HepG2 (cell line): ENCODE data around the gene MARF1. TPM values are rescaled to one million over a fixed set of nuclear protein-coding genes. Genes with fewer than 3 reads are reported as not detected.

Experiments
- ATAC-seq: fragments of 200-7000 bp; cut with Tn5 transposase; 3 replicates; pipeline ENCODE4 v1.9.1; 2020; ENCODE audit warnings: mild to moderate bottlenecking, moderate library complexity
- BruUV-seq: library from RNA; stranded (reverse); fragments of 400-500 nt; replicated peaks from 2 replicates; lab custom pipeline; 2021; lab: Mats Ljungman, UMichigan
- CTCF ChIA-PET: fragments of 300-600 bp; formaldehyde crosslinking; extraction: SDS; loops from one replicate; lab custom pipeline; 2021; ENCODE audit warnings: low total read pairs, inconsistent platforms, low intra/inter-chr PET ratio; lab: Yijun Ruan, JAX
- POLR2A ChIA-PET: fragments of 350-600 bp; sonication (Branson Sonifier 250); formaldehyde crosslinking; loops from one replicate; lab custom pipeline; 2020; ENCODE audit warnings: antibody characterized with exemption, inconsistent platforms; lab: Yijun Ruan, JAX
- DNase-seq: peaks from one replicate; pipeline ENCODE4 v3.0.0-alpha.2; 2015; ENCODE audit warnings: low spot score
- FAIRE-seq: peaks from 3 replicates; lab custom pipeline; 2011; peaks lifted over from hg19 to GRCh38; lab: Jason Lieb, UNC
- H2AFZ ChIP-seq: one replicate; pipeline ENCODE4 v1.6.1; 2011; ENCODE audit warnings: low read length, inconsistent platforms
- H3K27ac ChIP-seq: fragments of 300-600 bp; 3 replicates; pipeline ENCODE4 v1.8.0; 2011; ENCODE audit warnings: mixed run types, mild to moderate bottlenecking, mixed read lengths, low read length, inconsistent platforms; ENCODE audit not compliant: insufficient read depth; ENCODE audit errors: extremely low read length
- H3K27me3 ChIP-seq, 2 experiments: fragments of 200-600 bp in 1 of 2; 2 replicates in 1 of 2; 3 replicates in 1 of 2; pipeline versions ENCODE4 v1.6.0 to v1.8.0; 2011; ENCODE audit warnings: low read length in 2 of 2, mild to moderate bottlenecking in 2 of 2, moderate library complexity in 2 of 2, inconsistent platforms in 1 of 2; ENCODE audit not compliant: insufficient read depth in 2 of 2, control insufficient read depth in 1 of 2
- H3K36me3 ChIP-seq, 2 experiments: fragments of 200-600 bp in 1 of 2; replicated peaks in 1 of 2; 2 replicates in 1 of 2; 3 replicates in 1 of 2; pipeline versions ENCODE4 v1.5.1 to v1.8.0; 2011; ENCODE audit warnings: low read length in 2 of 2, inconsistent platforms in 1 of 2; ENCODE audit not compliant: insufficient read depth in 2 of 2, control insufficient read depth in 1 of 2
- H3K4me1 ChIP-seq: 2 replicates; pipeline ENCODE4 v1.5.1; 2012; ENCODE audit warnings: low read length, inconsistent platforms; ENCODE audit not compliant: insufficient read depth
- H3K4me2 ChIP-seq: 2 replicates; pipeline ENCODE4 v1.6.0; 2011; ENCODE audit warnings: low read depth, low read length, inconsistent platforms
- H3K4me3 ChIP-seq, 3 experiments: fragments of 200-600 bp in 1 of 3; sonication (generic), shearing (Covaris generic) in 1 of 3; replicated peaks in 1 of 3; 2 replicates each; pipeline ENCODE4 v1.5.1; 2011 to 2016; ENCODE audit warnings: low read length in 3 of 3, inconsistent platforms in 2 of 3, low read depth in 2 of 3, mild to moderate bottlenecking in 2 of 3, control low read depth in 1 of 3, mixed read lengths in 1 of 3; ENCODE audit not compliant: insufficient read depth in 1 of 3
- H3K79me2 ChIP-seq: one replicate; pipeline ENCODE4 v1.6.1; 2011; ENCODE audit warnings: low read length, inconsistent platforms; ENCODE audit not compliant: insufficient read depth
- H3K9ac ChIP-seq: 2 replicates; pipeline ENCODE4 v1.6.0; 2011; ENCODE audit warnings: mild to moderate bottlenecking, low read depth, low read length, inconsistent platforms; ENCODE audit not compliant: insufficient read depth
- H3K9me3 ChIP-seq: 2 replicates; pipeline ENCODE4 v1.5.1; 2012; ENCODE audit warnings: mild to moderate bottlenecking, low read length
- H4K20me1 ChIP-seq: 2 replicates; pipeline ENCODE4 v1.6.0; 2011; ENCODE audit warnings: inconsistent platforms, mild to moderate bottlenecking, low read length, moderate library complexity; ENCODE audit not compliant: insufficient read depth
- ETV5 ChIP-seq: IDR thresholded peaks from 2 replicates; pipeline ENCODE4 v1.6.1; 2018; ENCODE audit warnings: missing biosample characterization, missing genetic modification reagents, inconsistent platforms, borderline replicate concordance
- FIP1L1 ChIP-seq: fragments of 200-400 bp; formaldehyde crosslinking; IDR thresholded peaks from 2 replicates; pipeline ENCODE4 v1.6.1; 2018; ENCODE audit warnings: low read depth, mild to moderate bottlenecking, low read length, moderate library complexity, borderline replicate concordance; ENCODE audit not compliant: insufficient read depth
- JDP2 ChIP-seq: sonication (generic); formaldehyde crosslinking; IDR thresholded peaks from 2 replicates; pipeline ENCODE4 v1.8.1; 2022; ENCODE audit warnings: missing genetic modification reagents, borderline replicate concordance
- KAT8 ChIP-seq: IDR thresholded peaks from 2 replicates; pipeline ENCODE4 v1.6.1; 2016; ENCODE audit warnings: missing genetic modification reagents, missing compliant biosample characterization
- MIER2 ChIP-seq: IDR thresholded peaks from 2 replicates; pipeline ENCODE4 v1.6.1; 2016; ENCODE audit warnings: missing biosample characterization, missing genetic modification reagents
- MIXL1 ChIP-seq: IDR thresholded peaks from 2 replicates; pipeline ENCODE4 v1.6.1; 2016
- NFIC ChIP-seq: IDR thresholded peaks from 2 replicates; pipeline ENCODE4 v1.6.1; 2012; ENCODE audit warnings: mild to moderate bottlenecking, low read length, inconsistent platforms
- NFRKB ChIP-seq: fragments of 450-650 bp; IDR thresholded peaks from 2 replicates; pipeline ENCODE4 v1.6.1; 2017
- RFXAP ChIP-seq: sonication (generic); formaldehyde crosslinking; IDR thresholded peaks from 2 replicates; pipeline ENCODE4 v1.4.0; 2020; ENCODE audit warnings: missing genetic modification reagents, borderline replicate concordance
- SOX5 ChIP-seq: IDR thresholded peaks from 2 replicates; pipeline ENCODE4 v1.6.1; 2016; ENCODE audit warnings: borderline replicate concordance
- SP1 ChIP-seq, 2 experiments: fragments of 450-650 bp in 1 of 2; sonication (generic) in 1 of 2; formaldehyde crosslinking in 1 of 2; IDR thresholded peaks; 2 replicates each; pipeline versions ENCODE4 v1.4.0 to v1.6.1; 2016 to 2020; ENCODE audit warnings: missing genetic modification reagents in 1 of 2
- SPEN ChIP-seq: sonication (generic); formaldehyde crosslinking; IDR thresholded peaks from 2 replicates; pipeline ENCODE4 v1.5.1; 2020; ENCODE audit warnings: low read depth, mild to moderate bottlenecking, missing genetic modification reagents
- ZBTB1 ChIP-seq: sonication (generic); formaldehyde crosslinking; IDR thresholded peaks from 2 replicates; pipeline ENCODE4 v1.4.0; 2020; ENCODE audit warnings: missing genetic modification reagents, borderline replicate concordance
- ZC3H13 ChIP-seq: sonication (generic); formaldehyde crosslinking; IDR thresholded peaks from 2 replicates; pipeline ENCODE4 v1.8.1; 2023; ENCODE audit warnings: mild to moderate bottlenecking, missing genetic modification reagents, moderate library complexity
- ZFP1 ChIP-seq: IDR thresholded peaks from 2 replicates; pipeline ENCODE4 v1.6.1; 2016
- ZFP36L1 ChIP-seq: sonication (generic); formaldehyde crosslinking; IDR thresholded peaks from 2 replicates; pipeline ENCODE4 v1.8.0; 2022; ENCODE audit warnings: mild to moderate bottlenecking, missing genetic modification reagents, moderate library complexity
- ZFYVE20 ChIP-seq: sonication (generic); formaldehyde crosslinking; IDR thresholded peaks from 2 replicates; pipeline ENCODE4 v1.8.0; 2023; ENCODE audit warnings: low read depth, mild to moderate bottlenecking, moderate library complexity, missing genetic modification reagents, borderline replicate concordance
- ZNF101 ChIP-seq: sonication (generic); formaldehyde crosslinking; IDR thresholded peaks from 2 replicates; pipeline ENCODE4 v1.4.0; 2020; ENCODE audit warnings: mild to moderate bottlenecking, low read depth, missing genetic modification reagents, borderline replicate concordance
- ZNF136 ChIP-seq: sonication (generic); formaldehyde crosslinking; IDR thresholded peaks from 2 replicates; pipeline ENCODE4 v1.8.1; 2022; ENCODE audit warnings: low read depth, mild to moderate bottlenecking, moderate library complexity, missing genetic modification reagents
- ZNF549 ChIP-seq: sonication (generic); formaldehyde crosslinking; IDR thresholded peaks from 2 replicates; pipeline ENCODE4 v1.5.0; 2020; ENCODE audit warnings: missing genetic modification reagents
- ZNF552 ChIP-seq: sonication (generic); formaldehyde crosslinking; IDR thresholded peaks from 2 replicates; pipeline ENCODE4 v1.9.0; 2022; ENCODE audit warnings: missing genetic modification reagents, mild to moderate bottlenecking, borderline replicate concordance
- ZNF569 ChIP-seq: sonication (generic); formaldehyde crosslinking; IDR thresholded peaks from 2 replicates; pipeline ENCODE4 v1.5.0; 2020; ENCODE audit warnings: mild to moderate bottlenecking, missing genetic modification reagents, moderate library complexity, borderline replicate concordance
- ZNF598 ChIP-seq: sonication (generic); formaldehyde crosslinking; IDR thresholded peaks from 2 replicates; pipeline ENCODE4 v1.5.1; 2020; ENCODE audit warnings: mild to moderate bottlenecking, missing genetic modification reagents, borderline replicate concordance
- ZNF777 ChIP-seq: sonication (generic); formaldehyde crosslinking; IDR thresholded peaks from 2 replicates; pipeline ENCODE4 v1.4.0; 2020; ENCODE audit warnings: missing genetic modification reagents
- WGBS: methylation state at CpG from one replicate; pipeline ENCODE4 v1.1.6; 2017; ENCODE audit warnings: low lambda C conversion rate; 5-methylcytosine and 5-hydroxymethylcytosine counted together
- in situ Hi-C: cut with HindIII; loops from 2 replicates; pipeline ENCODE4 v1.10.0; 2017; ENCODE audit warnings: low pct_unique_long_range_greater_than_20kb; ENCODE audit not compliant: extremely low pct_ligation_motif_present
- intact Hi-C: fragments of 100-400 bp; cut with micrococcal nuclease; formaldehyde crosslinking; loops from one replicate; pipeline ENCODE4 v1.10.0; 2022; ENCODE audit not compliant: unreplicated experiment
- polyA plus RNA-seq, 8 experiments: library from polyadenylated mRNA; depleted of rRNA in 3 of 8; stranded (reverse) in 7 of 8; unstranded in 1 of 8; fragments of >200 nt; fragmentation: Illumina TruSeq in 4 of 8; extraction: Trizol in 4 of 8; gene quantifications; 2 replicates each; pipeline versions ENCODE4 v1.2.1 to v1.2.3, GENCODE V29; 2011 to 2016; ENCODE audit warnings: low read depth in 4 of 8, missing spikeins in 1 of 8, mixed read lengths in 1 of 8; ENCODE audit not compliant: insufficient read depth in 1 of 8
- total RNA-seq, 5 experiments: library from RNA; depleted of rRNA; stranded (reverse); fragments of >200 nt; fragmentation: Illumina TruSeq; extraction: Trizol; gene quantifications; 2 replicates each; pipeline ENCODE4 v1.2.3, GENCODE V29; 2016; ENCODE audit warnings: low read depth in 1 of 5
- TF ChIP-seq, protein P1 (sequence below): sonication (generic); formaldehyde crosslinking; IDR thresholded peaks from 2 replicates; pipeline ENCODE4 v1.4.0; 2020; ENCODE audit warnings: low read depth, mild to moderate bottlenecking, missing genetic modification reagents
- TF ChIP-seq, protein P2 (sequence below): sonication (generic); formaldehyde crosslinking; conservative IDR thresholded peaks from 2 replicates; pipeline ENCODE4 v1.8.0; 2022; ENCODE audit warnings: low read depth, missing genetic modification reagents

MARF1 gene
- total and polyA plus RNA-seq, 2 of the 13 experiments (the other 11 are each of a cell fraction or from before 2014, with no cell fraction given) = 8.7 to 20.7 TPM

DNA sequence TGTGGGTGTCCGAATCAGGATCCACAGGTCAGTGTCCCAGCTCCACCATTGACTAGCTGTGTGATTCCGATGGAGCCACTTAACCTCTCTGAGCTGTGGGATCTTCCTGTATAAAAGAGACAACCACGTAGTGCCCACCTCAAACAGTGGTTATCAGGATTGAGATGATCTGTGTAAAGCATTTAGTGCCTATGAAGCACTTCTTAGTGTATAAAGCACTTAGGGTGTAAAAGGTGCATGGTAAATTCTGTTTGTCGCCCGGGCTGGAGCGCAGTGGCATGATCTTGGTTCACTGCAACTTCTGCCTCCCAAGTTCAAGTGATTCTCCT, 95.2 kb downstream of the MARF1 start:
- intact Hi-C loops = no loop called here
- in situ Hi-C loops = no loop called here
- Histone ChIP-seq H3K4me3 (peak overlapping the region in 1 of 3 experiments; percentile 12; a peak in 1 of 6 replicates), H3K27ac (no peak overlapping the region), H3K4me1 (peaks cover 43% of the 10 kb centered on the region), H3K27me3 (no peaks in the 10 kb centered on the region), H2AFZ (peak overlapping the region; percentile 16), H3K36me3 (no peaks in the 10 kb centered on the region), H3K9me3 (no peaks in the 10 kb centered on the region), H3K9ac (no peak overlapping the region), H3K4me2 (peak overlapping the region; percentile 58; the same call in 1 of the 2 replicates), H3K79me2 (no peaks in the 10 kb centered on the region), H4K20me1 (no peaks in the 10 kb centered on the region)
- no peak for DNase-seq
- ATAC-seq = no peak
- no peak for FAIRE-seq
- 84% methylated on average over 6 of the region's 6 CpGs for WGBS
- CTCF ChIA-PET = interaction anchor here (1.1 kb wide), 1 partner anchor 120 kb away, joined by 4 read pairs; no protein-coding TSS in a partner anchor
- no TSS peak for BruUV-seq
- POLR2A ChIA-PET = interaction anchor here (0.7 to 2.4 kb wide), 4 partner anchors 9 to 95 kb away, joined by 3 to 19 read pairs (median 8); partner anchors contain the start of gene MARF1
- TF ChIP-seq, protein P1, sequence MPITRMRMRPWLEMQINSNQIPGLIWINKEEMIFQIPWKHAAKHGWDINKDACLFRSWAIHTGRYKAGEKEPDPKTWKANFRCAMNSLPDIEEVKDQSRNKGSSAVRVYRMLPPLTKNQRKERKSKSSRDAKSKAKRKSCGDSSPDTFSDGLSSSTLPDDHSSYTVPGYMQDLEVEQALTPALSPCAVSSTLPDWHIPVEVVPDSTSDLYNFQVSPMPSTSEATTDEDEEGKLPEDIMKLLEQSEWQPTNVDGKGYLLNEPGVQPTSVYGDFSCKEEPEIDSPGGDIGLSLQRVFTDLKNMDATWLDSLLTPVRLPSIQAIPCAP (CRISPR knock-in tag) = no peak
- TF ChIP-seq ETV5 (CRISPR knock-in tag) (no peak), MIER2 (CRISPR knock-in tag) (no peak), SPEN (CRISPR knock-in tag) (no peak), MIXL1 (no peak), RFXAP (CRISPR knock-in tag) (0 out of 2 replicates have a peak, but pooled peaks have one; percentile 28), NFIC (no peak), FIP1L1 (no peak), ZNF598 (CRISPR knock-in tag) (no peak), SP1 (IDR thresholded peaks at IDR 0.05) (no peak), SP1 (CRISPR knock-in tag; IDR thresholded peaks at IDR 0.05) (peak; percentile 30; the same call in 1 of the 2 replicates), ZNF136 (CRISPR knock-in tag) (no peak), ZNF101 (no peak), NFRKB (no peak), ZBTB1 (CRISPR knock-in tag) (no peak), SOX5 (CRISPR knock-in tag) (no peak), ZFP1 (CRISPR knock-in tag) (0 out of 2 replicates have a peak, but pooled peaks have one; percentile 18), ZNF552 (CRISPR knock-in tag) (no peak), ZNF549 (CRISPR knock-in tag) (no peak), KAT8 (no peak), ZNF569 (CRISPR knock-in tag) (no peak), JDP2 (no peak), ZNF777 (no peak), ZFYVE20 (no peak), ZFP36L1 (CRISPR knock-in tag) (peak; percentile 73; the same call in 1 of the 2 replicates), ZC3H13 (CRISPR knock-in tag) (no peak)
- TF ChIP-seq, protein P2, sequence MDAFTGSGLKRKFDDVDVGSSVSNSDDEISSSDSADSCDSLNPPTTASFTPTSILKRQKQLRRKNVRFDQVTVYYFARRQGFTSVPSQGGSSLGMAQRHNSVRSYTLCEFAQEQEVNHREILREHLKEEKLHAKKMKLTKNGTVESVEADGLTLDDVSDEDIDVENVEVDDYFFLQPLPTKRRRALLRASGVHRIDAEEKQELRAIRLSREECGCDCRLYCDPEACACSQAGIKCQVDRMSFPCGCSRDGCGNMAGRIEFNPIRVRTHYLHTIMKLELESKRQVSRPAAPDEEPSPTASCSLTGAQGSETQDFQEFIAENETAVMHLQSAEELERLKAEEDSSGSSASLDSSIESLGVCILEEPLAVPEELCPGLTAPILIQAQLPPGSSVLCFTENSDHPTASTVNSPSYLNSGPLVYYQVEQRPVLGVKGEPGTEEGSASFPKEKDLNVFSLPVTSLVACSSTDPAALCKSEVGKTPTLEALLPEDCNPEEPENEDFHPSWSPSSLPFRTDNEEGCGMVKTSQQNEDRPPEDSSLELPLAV (CRISPR knock-in tag) = no peak
